Left colon (tissue), 2 donors: ENCODE results near the gene KNL1. TPM values are rescaled to one million over a fixed set of nuclear protein-coding genes. Genes with fewer than 3 reads are reported as not detected.
A peak's percentile ranks its signal among the peaks of the same experiment; 100 is the strongest.

Experiments
- ATAC-seq: fragments of 200-7000 bp; cut with Tn5 transposase; one replicate; pipeline ENCODE4 v1.9.1; 2020; ENCODE audit warnings: mild to moderate bottlenecking, moderate library complexity
- DNase-seq, 2 donors: peaks; one replicate each; pipeline ENCODE4 v3.0.0-alpha.2; 2020
- intact Hi-C, 2 donors: fragments of 100-400 bp; cut with DNase I in 1 of 2; cut with micrococcal nuclease in 1 of 2; formaldehyde crosslinking; loops; one replicate each; pipeline versions ENCODE4 v1.11.2 to v1.14.0; 2022; cut with DNase I, micrococcal nuclease
- long read RNA-seq: library from polyadenylated mRNA; unstranded; transcript quantifications from one replicate; pipeline ENCODE4 v2.0.0, GENCODE V29; 2021
- total RNA-seq, 2 donors: library from RNA; stranded (reverse); fragmentation: NEBNext Ultra II Directional; extraction: Animal tissue kit (Norgen Biotek cat#: 25700); gene quantifications; one replicate each; pipeline ENCODE4 v1.2.1, GENCODE V29; 2021
- donor health status: DM: no; HTN: no; CAD: no.
- donor health status: DM: yes; HTN: yes; CAD: no.

The KNL1 gene, protein sequence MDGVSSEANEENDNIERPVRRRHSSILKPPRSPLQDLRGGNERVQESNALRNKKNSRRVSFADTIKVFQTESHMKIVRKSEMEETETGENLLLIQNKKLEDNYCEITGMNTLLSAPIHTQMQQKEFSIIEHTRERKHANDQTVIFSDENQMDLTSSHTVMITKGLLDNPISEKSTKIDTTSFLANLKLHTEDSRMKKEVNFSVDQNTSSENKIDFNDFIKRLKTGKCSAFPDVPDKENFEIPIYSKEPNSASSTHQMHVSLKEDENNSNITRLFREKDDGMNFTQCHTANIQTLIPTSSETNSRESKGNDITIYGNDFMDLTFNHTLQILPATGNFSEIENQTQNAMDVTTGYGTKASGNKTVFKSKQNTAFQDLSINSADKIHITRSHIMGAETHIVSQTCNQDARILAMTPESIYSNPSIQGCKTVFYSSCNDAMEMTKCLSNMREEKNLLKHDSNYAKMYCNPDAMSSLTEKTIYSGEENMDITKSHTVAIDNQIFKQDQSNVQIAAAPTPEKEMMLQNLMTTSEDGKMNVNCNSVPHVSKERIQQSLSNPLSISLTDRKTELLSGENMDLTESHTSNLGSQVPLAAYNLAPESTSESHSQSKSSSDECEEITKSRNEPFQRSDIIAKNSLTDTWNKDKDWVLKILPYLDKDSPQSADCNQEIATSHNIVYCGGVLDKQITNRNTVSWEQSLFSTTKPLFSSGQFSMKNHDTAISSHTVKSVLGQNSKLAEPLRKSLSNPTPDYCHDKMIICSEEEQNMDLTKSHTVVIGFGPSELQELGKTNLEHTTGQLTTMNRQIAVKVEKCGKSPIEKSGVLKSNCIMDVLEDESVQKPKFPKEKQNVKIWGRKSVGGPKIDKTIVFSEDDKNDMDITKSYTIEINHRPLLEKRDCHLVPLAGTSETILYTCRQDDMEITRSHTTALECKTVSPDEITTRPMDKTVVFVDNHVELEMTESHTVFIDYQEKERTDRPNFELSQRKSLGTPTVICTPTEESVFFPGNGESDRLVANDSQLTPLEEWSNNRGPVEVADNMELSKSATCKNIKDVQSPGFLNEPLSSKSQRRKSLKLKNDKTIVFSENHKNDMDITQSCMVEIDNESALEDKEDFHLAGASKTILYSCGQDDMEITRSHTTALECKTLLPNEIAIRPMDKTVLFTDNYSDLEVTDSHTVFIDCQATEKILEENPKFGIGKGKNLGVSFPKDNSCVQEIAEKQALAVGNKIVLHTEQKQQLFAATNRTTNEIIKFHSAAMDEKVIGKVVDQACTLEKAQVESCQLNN (N-terminal part only)
- total RNA-seq: 1 to 10 TPM; 2.4 to 8.0 TPM
- long read RNA-seq, full-length matches to known transcripts: 1 of 2 reads
- long read RNA-seq, partial matches to known transcripts: 1 of 2 reads
- long read RNA-seq, other reads (novel, unspliced or antisense): 0 of 2 reads

DNA sequence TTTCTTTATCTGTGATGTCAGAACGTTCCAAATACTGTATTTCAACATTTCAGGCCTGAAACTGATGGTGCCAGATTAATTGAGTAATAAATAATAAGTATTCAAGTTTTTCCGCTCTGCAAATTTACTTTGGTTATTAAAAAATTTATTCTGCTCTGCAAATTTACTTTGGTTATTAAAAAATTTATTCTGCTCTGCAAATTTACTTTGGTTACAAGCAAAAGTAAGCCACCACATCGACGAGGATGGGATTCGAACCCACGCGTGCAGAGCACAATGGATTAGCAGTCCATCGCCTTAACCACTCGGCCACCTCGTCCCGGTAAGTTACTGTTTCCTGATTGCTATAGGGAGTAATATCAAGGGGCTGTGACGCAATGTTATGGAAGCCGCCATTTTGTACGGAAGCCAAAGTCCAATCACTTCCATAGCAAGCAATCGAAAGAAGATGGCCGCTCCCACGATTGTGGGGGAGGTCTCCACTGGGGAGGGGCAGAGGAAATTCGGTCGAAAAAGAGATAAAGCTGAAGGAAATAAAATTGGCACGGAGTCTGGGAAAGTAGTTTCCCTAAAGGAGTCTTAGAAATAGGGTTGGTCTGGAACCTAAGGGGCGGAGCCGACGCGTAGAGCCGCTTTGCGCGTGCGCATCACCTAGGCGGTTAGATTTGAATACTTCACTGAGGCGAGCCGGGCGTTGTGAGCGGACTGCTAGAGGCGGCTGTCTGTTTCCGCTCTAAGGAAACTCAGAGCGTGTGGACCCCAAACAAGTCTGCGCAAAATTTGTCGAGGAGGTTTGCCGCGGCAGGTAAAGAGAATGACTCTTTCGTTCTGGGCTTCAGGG is at the start of gene KNL1:
TSS of gene KNL1 (plus strand) at position 662 of the 841 bp plus-strand sequence. CDS start 8,683 bp downstream, outside the sequence.
- ATAC-seq (peak; percentile 88), DNase-seq (peak; percentile 88 to 90)
- intact Hi-C loops: no loop called here

DNA sequence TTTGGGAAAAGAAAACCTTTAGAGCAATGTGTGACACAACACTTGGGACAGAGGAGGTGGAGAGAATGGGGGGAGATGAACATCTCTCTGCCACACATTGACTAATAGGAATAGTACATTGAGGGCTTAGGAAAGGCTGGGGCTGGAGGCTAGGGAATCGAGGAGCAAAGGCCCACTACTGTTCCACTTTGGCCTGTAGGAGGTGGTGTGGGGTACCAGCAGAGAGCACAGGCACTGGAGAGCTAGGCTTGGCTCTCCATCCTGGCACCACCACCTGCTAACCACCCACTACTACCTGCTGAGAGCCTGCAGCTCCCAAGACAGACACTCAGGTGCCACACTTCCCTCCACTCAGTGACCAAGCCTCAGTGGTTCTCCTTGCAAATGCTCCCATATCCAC is 48.6 kb upstream of the KNL1 start:
- intact Hi-C loops: no loop called here
- no peak for ATAC-seq
- no peak for DNase-seq

DNA sequence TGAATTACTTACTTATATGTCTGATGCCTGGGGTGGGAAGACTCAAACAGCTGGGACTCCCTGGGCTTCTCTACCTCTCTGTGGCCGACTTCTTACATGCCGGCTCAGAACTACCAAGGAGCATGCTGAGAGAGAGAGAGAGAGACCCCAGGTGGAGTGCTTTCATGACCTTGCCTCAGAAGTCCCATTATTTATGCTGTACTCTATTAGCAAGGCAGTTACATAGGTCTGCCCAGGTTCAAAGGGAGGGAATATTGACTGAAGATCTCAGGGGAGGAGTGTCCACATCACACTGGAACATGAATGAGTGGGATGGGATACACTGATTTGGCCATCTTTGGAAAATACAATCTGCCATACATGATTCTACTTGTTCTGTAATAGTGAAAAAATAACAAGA is 45.4 kb upstream of the KNL1 start:
- DNase-seq (no peak), ATAC-seq (no peak)
- intact Hi-C loops: no loop called here

DNA sequence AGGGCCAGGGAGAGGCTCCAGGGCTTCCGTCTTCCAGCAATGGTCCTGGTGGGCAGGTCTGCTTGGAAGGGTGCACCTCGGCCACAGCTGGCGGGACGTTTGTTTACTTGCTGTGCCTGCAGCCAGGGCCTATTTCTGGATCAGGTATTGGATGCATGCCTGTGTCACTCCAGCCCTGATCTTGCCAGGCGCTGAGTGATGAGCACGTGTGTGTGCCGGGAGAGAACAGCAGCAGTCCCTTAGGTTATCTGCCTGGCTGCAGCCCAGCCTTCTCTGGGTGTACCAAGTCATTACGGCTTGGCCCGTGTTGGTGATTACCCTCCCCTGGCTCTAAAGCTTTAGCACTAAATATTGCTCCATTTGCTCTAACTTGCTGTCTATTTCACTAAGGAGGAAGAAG is 44.2 kb upstream of the KNL1 start:
- peak; percentile 75 for ATAC-seq
- intact Hi-C loops: no loop called here
- peak in 1 of 2 donors; percentile 30 for DNase-seq

DNA sequence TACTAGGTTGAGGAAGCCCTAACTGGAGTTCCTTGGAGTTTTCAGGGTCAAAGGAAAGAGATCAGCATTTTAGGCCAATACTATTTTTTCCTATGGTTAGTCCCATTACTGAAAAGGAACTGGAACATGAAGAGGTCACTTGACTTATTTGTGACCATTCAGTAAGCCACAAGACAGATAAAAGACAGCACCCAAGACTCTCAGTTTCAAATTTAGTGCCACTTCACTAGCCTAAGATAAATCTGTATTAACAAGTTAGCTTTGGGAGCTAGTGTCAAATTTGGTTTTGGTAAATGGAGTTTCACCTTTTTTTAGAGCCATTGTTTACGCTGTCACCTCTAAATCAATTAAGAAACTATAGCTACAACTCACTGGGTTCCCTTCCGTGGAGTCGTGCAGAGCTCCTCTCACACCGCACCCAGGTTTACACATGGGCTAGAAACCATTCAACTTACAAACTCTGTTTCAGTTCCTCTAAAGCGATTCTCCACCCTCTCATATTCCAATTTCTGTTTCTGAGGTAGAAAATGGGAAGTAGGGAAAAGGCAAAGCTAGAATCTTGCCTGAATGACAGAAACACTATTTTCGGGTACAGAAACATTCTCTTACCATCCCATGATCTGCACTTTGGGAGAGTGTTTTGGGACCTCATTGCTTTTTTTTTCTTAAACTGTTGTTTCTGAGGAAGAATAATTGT is 43.6 kb upstream of the KNL1 start:
- ATAC-seq (peak; percentile 61), DNase-seq (no peak)
- intact Hi-C loops: no loop called here

DNA sequence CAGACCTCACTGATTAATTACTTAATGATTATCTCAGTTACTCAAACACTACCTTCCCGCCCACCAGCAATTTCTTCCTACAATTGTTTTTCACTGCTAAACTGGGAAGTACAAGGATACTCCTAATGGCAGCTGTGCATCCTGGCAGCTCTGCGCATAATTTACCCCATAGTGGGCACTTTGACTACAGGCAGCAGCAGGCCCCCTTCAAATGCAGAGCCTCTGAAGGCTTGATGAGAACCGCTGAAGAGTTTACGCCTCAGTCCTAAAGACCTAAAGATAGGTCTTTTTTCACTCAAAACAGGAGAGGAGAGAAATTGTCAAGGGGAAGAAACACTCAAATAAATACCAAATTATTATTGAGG is 39.9 kb upstream of the KNL1 start:
- no peak for ATAC-seq
- no peak for DNase-seq
- intact Hi-C loops: no loop called here

DNA sequence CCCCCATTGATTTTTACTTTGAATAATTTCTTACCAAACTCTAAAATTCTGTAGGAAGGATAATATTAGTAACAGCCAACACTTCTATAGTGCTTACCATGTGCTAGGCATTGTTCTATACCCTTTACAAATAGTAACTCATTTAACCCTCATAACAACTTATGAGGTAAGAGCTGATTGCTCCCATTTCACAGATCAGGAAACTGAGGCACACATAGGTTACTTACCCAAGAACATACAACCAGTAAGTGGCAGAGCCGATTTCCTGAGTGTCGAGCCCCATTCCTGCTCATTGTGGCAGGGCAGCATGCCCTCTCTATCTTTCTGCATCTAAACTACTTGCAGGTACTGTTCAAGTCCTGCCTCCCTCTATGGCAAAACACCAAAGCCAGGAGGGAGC is 38.2 kb upstream of the KNL1 start:
- DNase-seq (no peak), ATAC-seq (no peak)
- intact Hi-C loops: no loop called here

DNA sequence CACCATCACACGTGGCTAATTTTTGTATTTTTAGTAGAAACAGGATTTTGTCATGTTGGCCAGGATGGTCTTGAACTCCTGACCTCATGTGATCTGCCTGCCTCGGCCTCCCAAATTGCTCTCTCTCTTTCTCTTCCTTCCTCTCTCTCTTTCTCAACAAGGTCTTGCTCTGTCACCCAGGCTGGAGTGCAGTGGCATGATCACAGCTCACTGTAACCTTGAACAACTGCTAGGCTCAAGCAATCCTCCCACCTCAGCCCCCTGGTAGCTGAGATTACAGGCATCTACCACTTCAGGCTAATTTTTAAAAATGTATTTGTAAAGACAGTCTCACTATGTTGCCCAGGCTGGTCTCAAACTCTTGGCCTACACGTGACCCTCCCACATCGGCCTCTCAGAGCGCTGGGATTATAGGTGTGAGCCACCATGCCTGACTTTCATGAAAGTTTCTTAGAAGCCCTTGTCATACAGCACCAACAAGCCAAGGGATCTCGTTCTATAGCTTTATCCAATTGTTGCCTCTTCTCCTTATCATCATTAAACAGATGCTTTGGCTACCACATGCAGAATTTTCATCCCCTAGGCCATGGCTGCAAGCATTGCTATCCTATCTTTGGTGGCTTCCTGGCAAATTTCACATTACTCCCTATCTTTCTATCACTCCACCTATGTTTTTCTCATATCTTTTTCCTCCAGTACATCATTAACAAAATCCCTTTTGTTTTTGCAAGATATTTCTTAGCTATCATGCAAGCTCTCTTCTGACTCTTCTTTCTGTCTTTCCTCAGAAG is 34.9 kb upstream of the KNL1 start:
- intact Hi-C loops: no loop called here
- ATAC-seq: no peak
- DNase-seq: no peak

DNA sequence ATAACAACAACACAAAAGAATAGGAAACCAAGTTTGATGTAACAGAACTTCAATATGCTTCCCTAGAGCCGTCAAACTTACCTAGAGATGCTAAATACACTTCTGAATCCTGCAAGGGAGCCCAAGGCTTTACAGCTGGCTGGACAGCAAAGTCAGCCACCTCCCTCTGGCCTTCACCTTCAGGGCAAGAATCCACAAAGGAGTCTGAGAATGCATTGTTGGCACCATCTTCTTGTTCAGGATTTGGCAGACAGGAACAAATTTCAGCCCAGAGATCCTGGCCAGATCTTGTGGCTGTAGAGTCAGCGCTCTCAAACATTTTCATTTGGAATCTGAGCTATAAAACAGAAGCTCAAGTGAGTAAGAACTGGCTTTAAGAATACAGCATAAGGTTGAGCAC is 31.4 kb upstream of the KNL1 start:
- DNase-seq (no peak), ATAC-seq (no peak)
- intact Hi-C loops: no loop called here

DNA sequence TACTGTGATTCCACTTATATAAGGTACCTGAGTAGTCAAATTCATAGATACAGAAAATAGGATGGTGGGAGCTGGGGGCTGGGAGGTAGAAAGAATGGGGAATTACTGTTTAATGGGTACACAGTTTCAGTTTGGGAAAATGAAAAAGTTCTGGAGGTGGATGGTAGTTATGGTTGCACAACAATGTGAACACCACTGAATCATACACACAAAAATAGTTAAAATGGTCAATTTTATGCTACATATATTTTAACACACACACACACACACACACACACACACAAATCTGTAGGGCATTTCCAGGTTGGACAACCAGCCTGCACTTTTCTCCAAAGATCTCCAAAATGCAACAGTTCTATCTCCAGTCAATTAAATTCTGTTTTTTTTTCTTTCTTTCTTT is 30.6 kb upstream of the KNL1 start:
- ATAC-seq (no peak), DNase-seq (no peak)
- intact Hi-C loops: no loop called here

DNA sequence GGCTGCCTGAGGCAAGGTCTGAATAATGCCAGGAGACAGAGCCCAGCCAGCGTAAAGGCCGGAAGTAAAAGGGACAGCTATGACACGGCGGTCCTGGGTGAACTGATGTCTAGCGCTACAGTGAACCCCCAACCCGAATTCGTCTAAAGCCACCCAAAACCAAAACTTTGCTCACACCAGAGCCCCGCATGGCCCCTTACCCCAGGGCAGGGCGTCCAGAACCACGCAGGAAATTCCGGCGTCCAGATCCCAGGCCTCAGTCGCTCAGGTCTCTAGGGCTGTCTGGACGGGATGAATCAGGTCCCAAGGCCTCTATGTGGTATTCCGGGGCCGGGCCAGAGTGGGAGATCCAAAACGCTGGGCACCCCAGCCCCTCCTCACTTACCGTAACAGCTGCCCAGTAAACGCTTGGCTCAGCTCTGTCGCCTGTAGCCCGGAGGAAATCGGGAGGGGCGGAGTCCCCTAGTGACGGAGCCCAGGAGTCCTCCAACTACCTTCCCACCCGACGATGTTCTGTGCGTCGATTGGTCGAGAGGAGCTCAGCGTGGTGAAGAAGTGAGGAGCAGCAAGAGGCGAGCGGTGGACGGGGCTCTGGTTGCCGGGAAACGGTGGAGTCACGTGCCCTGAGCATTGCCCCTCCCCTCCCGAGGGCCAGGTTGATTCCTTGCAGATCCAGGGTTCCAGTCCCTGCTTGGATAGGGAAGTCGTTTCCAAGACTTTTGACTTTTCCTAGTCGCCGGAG is 29.3 kb upstream of the KNL1 start, which contains the start of gene CCDC32:
TSS of gene CCDC32 (minus strand) at position 452 of the 742 bp plus-strand sequence. CDS start 2,027 bp downstream, outside the sequence.
- intact Hi-C loops: no loop called here
- ATAC-seq (peak; percentile 92), DNase-seq (peak; percentile 96 to 99)

DNA sequence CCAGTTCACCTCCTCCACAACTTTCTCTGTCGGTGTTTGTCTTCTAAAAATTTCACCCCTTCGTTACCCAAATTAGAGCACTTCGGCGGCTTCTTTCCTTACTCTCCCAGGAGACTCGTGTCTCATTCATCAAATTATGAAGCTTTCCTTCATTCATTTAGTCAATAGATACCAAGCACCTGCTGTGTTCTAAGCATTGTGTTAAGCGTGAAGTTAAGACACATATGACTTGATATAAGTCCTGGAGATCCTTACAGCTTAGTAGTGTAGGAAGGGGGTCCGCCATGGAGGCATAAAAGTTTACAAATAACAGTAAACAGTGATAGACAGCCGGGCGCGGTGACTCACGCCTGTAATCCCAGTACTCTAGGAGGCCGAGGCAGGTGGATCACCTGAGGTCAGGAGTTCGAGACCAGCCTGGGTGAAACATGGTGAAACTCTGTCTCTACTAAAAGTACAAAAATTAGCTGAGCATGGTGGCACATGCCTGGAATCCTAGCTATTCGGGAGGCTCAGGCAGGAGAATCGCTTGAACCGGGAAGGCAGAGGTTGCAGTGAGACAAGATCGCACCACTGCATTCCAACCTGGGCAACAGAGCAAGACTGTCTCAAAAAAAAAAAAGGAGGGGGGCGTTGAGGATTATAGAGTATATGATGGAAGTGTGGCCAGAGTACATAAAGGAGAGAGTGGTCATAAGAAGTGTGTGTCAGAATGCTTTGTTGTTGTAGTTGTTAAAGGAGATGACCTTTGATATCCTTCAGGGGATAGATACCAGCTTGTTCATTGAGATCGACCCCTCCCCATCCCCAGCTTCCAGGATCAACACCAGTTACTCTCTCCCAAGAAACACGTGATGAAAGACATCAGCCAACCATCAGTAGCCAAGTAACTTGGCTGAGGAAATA is 28.5 kb upstream of the KNL1 start:
- intact Hi-C loops: no loop called here
- peak in 1 of 2 donors; percentile 39 for DNase-seq
- no peak for ATAC-seq

DNA sequence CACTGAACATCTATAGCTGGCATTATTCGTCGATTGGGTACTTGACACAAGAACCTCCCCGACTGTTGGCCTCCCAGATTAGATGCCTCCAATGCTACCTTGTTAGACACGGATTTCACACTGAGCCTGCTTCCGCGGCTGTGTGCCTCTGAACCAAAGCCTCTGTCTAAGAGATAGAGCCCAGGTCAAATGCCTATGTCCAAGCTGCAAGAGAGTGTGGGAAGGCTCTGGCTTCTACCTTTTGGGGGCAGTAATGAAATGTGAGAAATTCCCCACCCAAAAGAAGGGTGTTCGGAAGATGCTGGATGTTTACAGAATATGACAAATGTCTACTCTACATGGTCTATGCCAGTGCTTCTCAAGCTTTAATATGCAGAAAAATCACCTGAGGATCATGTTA is 26.9 kb upstream of the KNL1 start:
- no peak for ATAC-seq
- intact Hi-C loops: no loop called here

DNA sequence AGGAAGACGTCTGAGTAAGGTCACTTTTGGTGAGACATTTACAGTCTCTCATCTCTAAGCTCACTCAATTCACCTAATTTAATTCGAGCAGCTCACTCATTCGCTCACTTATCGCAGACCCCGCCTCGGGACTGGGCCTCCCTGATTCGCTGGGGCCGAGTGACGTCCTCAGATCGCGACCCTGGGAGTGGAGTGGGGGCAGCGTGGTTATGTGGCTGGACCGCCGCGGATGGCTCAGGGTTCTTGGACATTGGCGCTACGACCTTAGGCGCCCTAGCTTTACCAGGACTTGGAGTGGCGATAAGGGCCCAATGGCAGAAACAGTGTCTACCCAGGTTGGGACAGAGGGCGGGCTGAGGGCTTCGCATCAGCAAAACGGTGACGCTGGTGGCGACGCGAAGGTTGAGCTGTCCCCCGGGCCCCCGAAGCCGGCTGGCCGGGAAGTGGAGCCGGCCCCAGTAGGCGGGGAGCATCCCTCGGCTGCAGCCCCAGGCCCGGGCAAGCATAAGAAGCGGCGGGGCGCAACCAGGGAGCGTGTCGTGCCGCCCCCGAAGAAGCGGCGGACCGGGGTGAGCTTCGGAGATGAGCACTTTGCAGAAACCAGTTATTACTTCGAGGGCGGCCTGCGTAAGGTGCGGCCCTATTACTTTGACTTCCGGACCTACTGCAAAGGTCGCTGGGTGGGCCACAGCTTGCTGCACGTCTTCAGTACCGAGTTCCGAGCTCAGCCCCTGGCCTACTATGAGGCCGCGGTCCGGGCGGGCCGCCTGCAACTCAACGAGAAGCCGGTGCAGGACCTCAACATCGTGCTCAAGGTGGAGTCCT is 24.7 kb upstream of the KNL1 start, which contains the start of gene RPUSD2:
TSS of gene RPUSD2 (plus strand) at position 171 of the 825 bp plus-strand sequence. CDS start at position 210, 39 bp downstream.
- peak; percentile 70 for ATAC-seq
- DNase-seq: peak; percentile 93 to 95
- intact Hi-C loops: no loop called here

More for the DNA sequence above, 26.9 kb upstream of the KNL1 start:
- DNase-seq: no peak
